ENCODE measurements around the gene NUDT7.

NUDT7 gene

DNA sequence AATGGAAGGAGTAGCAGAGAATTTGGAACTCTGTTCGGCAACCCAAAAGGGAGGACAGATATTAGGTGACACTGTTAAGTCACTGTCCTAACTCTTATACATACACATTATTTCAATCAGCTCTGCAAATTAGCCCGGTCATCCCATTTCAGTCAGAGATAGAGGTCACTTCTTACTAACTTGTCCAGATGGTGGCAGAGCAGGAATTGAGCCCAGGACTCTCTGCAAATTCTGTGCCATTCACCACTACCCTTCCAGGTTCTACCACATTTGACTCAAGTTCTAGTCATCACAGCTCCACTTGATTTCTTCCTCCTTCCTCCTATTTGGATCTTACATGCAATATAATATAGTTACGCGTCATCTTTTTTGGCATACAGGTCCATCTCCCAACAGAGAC lies 35.9 kb upstream of the NUDT7 start:
- Histone ChIP-seq H3K36me3 (ENCODE audit: control insufficient read depth, insufficient read depth, low read length) (no peaks in the 10 kb centered on the region), H3K27ac (ENCODE audit: low read depth, low read length, severe bottlenecking) (no peak overlapping the region), H3K4me3 (ENCODE audit: extremely low read depth, insufficient read depth, low read length, poor library complexity, severe bottlenecking) (no peak overlapping the region), H3K4me1 (ENCODE audit: control insufficient read depth, insufficient read depth, low read length, poor library complexity, severe bottlenecking) (no peaks in the 10 kb centered on the region), H3K9me3 (ENCODE audit: control insufficient read depth, low read length) (no peaks in the 10 kb centered on the region)
- 82% methylated on average over 1 of the region's 4 CpGs; no CpG with 5 or more reads in 1 of the 2 experiments for WGBS, 2 experiments (ENCODE audit: insufficient coverage in 2 of 2)

DNA sequence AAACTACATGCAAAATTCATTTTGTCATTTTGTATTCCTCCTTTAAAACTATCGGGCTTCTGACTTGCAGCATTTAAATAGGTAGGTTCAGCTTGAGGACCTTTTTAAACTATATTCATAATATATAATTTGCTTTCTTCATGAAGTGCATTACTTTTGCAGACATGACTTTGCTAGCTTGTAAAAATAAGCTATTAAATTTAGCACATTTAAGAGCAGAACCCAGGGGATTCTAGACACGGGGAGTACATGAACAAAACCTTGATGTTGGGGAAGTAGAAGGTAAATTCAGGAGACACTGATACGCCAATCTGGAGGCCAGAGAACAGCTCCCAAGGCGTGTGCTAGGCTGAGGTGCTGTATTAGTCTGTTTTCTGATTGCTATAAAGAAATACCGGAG lies 32.3 kb upstream of the NUDT7 start:
- Histone ChIP-seq H3K36me3 (ENCODE audit: control insufficient read depth, insufficient read depth, low read length) (no peaks in the 10 kb centered on the region), H3K9me3 (ENCODE audit: control insufficient read depth, low read length) (no peaks in the 10 kb centered on the region), H3K27ac (ENCODE audit: low read depth, low read length, severe bottlenecking) (no peak overlapping the region), H3K4me1 (ENCODE audit: control insufficient read depth, insufficient read depth, low read length, poor library complexity, severe bottlenecking) (no peaks in the 10 kb centered on the region), H3K4me3 (ENCODE audit: extremely low read depth, insufficient read depth, low read length, poor library complexity, severe bottlenecking) (no peak overlapping the region)
- 86 to 96% methylated on average over 4 of the region's 5 CpGs for WGBS, 2 experiments (ENCODE audit: insufficient coverage in 2 of 2)

DNA sequence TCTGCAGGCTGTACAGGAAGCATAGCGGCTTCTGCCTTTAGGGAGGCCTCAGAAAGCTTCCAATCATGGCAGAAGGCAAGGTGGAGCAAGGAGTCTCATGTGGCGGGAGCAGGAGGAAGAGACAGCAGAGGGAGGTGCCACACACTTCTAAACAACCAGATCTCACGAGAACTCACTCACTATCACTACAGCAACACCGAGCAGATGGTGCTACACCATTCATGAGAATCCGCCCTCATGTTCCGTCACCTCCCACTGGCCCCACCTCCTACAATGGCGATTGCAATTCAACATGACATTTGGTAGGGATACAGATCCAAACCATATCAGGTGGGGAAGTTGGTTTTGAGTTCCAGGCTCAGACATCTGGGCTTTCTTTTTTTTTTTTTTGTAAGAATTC lies 31.9 kb upstream of the NUDT7 start:
- Histone ChIP-seq H3K36me3 (ENCODE audit: control insufficient read depth, insufficient read depth, low read length) (no peaks in the 10 kb centered on the region), H3K9me3 (ENCODE audit: control insufficient read depth, low read length) (no peaks in the 10 kb centered on the region), H3K4me1 (ENCODE audit: control insufficient read depth, insufficient read depth, low read length, poor library complexity, severe bottlenecking) (no peaks in the 10 kb centered on the region), H3K4me3 (ENCODE audit: extremely low read depth, insufficient read depth, low read length, poor library complexity, severe bottlenecking) (no peak overlapping the region), H3K27ac (ENCODE audit: low read depth, low read length, severe bottlenecking) (no peak overlapping the region)
- 61 to 93% methylated on average over 3 of the region's 7 CpGs for whole genome bisulfite sequencing, 2 experiments (ENCODE audit: insufficient coverage in 2 of 2)

DNA sequence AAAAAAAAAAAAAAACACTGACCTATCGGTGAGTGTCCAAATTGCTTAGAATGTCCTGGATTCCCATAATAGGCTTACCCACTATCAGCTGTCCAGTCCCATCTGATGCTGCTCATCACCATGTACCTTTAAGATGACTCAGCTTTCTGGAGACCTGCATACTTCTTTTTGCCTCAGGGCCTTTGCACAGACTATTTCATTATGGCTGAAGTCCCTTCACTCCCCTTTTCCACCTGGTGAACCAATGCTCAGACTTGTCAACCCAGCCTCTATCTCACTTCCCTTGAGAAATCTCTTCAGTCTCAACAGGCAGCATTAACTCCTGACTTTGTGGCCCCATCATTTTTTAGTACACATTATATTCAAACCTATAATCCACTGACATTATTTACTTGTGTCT lies 29.7 kb upstream of the NUDT7 start:
- 86 to 100% methylated on average over 1 of the region's 1 CpG for WGBS, 2 experiments (ENCODE audit: insufficient coverage in 2 of 2)

DNA sequence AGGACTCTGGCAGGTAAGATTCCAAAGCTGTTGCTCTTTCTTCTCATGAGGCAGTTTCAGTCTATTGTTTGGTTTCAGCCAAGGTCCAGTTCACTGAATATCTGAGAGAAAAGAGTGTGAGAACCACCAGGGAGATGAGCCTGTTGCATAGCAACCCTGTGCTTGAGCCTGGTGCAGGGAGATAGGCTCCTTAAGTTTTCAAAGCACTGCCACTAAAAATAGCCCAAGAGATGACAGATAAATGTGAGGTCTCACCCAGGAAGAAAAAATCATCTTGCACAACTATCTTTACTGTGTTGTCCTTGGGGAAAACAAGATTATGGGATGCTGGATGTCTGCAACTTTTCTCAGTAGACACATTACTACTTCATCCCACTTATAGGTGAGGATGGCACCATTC lies 26.2 kb upstream of the NUDT7 start:
- no peaks in the 10 kb centered on the region for H3K9me3 ChIP-seq (ENCODE audit: control insufficient read depth, low read length)
- H3K4me3 ChIP-seq (ENCODE audit: extremely low read depth, insufficient read depth, low read length, poor library complexity, severe bottlenecking): no peak overlapping the region
- no peaks in the 10 kb centered on the region for H3K4me1 ChIP-seq (ENCODE audit: control insufficient read depth, insufficient read depth, low read length, poor library complexity, severe bottlenecking)
- no peaks in the 10 kb centered on the region for H3K36me3 ChIP-seq (ENCODE audit: control insufficient read depth, insufficient read depth, low read length)
- H3K27ac ChIP-seq (ENCODE audit: low read depth, low read length, severe bottlenecking): no peak overlapping the region

More for the DNA sequence above, 29.7 kb upstream of the NUDT7 start:
- no peak overlapping the region for H3K27ac ChIP-seq (ENCODE audit: low read depth, low read length, severe bottlenecking)
- no peaks in the 10 kb centered on the region for H3K9me3 ChIP-seq (ENCODE audit: control insufficient read depth, low read length)
- no peaks in the 10 kb centered on the region for H3K4me1 ChIP-seq (ENCODE audit: control insufficient read depth, insufficient read depth, low read length, poor library complexity, severe bottlenecking)
- no peak overlapping the region for H3K4me3 ChIP-seq (ENCODE audit: extremely low read depth, insufficient read depth, low read length, poor library complexity, severe bottlenecking)
- H3K36me3 ChIP-seq (ENCODE audit: control insufficient read depth, insufficient read depth, low read length): no peaks in the 10 kb centered on the region

DNA sequence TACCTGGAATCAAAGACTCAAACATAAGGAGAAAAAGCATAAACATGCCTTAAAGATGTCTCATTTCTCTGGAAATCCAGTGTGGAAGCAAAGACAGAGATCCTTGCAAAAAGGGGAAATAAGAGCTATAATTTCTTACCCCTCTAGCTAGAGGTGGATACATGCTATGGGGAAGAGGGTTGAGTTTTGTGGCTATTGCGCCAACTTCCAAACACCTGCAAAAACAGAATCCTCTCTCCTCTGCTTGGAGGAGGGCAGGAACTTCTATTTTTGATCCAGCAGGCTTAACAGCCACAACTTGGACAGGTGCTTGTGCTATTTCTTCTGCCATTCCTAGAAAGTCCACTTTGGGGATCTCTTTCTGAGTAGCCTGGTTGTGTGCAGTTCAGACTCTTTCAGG lies 21.5 kb upstream of the NUDT7 start:
- no peak overlapping the region for H3K4me3 ChIP-seq (ENCODE audit: extremely low read depth, insufficient read depth, low read length, poor library complexity, severe bottlenecking)
- H3K27ac ChIP-seq (ENCODE audit: low read depth, low read length, severe bottlenecking): no peak overlapping the region
- no peaks in the 10 kb centered on the region for H3K36me3 ChIP-seq (ENCODE audit: control insufficient read depth, insufficient read depth, low read length)
- H3K4me1 ChIP-seq (ENCODE audit: control insufficient read depth, insufficient read depth, low read length, poor library complexity, severe bottlenecking): no peaks in the 10 kb centered on the region
- WGBS, 2 experiments (ENCODE audit: insufficient coverage in 2 of 2): no CpG with 5 or more reads among the region's 1 CpG
- peaks cover 8% of the 10 kb centered on the region for H3K9me3 ChIP-seq (ENCODE audit: control insufficient read depth, low read length)

DNA sequence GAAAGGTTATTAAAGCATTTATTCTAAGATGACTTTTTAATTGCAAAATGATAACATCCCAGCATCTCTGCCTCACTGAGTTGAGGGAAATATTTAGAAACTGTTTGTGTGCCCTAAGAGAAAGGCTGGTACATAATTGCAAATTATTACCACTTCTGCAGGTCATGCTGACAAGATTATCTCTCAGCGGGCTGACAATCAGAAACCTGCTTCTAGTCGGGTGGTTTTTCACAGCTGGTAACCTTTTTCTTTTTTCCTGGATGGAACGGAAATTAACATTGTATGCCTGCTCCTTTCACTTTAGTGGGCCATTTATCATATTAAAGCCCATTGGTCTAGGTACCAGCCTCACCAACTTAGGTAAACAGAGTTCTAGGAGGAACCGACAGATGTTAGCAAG lies 17.0 kb upstream of the NUDT7 start:
- no peaks in the 10 kb centered on the region for H3K36me3 ChIP-seq (ENCODE audit: control insufficient read depth, insufficient read depth, low read length)
- no peak overlapping the region for H3K27ac ChIP-seq (ENCODE audit: low read depth, low read length, severe bottlenecking)
- H3K4me3 ChIP-seq (ENCODE audit: extremely low read depth, insufficient read depth, low read length, poor library complexity, severe bottlenecking): no peak overlapping the region
- no peaks in the 10 kb centered on the region for H3K4me1 ChIP-seq (ENCODE audit: control insufficient read depth, insufficient read depth, low read length, poor library complexity, severe bottlenecking)
- H3K9me3 ChIP-seq (ENCODE audit: control insufficient read depth, low read length): peaks cover 8% of the 10 kb centered on the region
- 97 to 100% methylated on average over 1 to 3 of the region's 4 CpGs for WGBS, 2 experiments (ENCODE audit: insufficient coverage in 2 of 2)

DNA sequence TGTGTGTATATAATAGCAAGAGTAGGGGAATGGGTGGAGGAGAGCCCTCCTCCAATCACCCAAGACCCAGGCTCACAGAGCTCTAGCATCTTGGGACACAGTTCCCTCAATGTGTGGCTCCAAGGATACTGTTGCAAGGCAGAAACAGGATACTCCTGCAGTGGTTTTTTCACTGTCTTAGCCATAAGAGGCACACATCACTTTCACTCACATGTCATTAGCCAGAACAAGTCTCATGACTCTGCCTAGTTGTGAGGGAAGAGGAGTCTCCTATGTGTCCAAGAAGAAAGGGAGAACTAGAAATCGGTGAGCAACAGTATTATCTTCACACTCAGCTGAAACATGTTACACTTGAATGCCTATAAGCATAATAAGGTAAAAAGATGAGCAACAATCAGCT lies 11.1 kb upstream of the NUDT7 start:
- H3K36me3 ChIP-seq (ENCODE audit: control insufficient read depth, insufficient read depth, low read length): no peaks in the 10 kb centered on the region
- no peaks in the 10 kb centered on the region for H3K9me3 ChIP-seq (ENCODE audit: control insufficient read depth, low read length)
- H3K27ac ChIP-seq (ENCODE audit: low read depth, low read length, severe bottlenecking): no peak overlapping the region
- WGBS, 2 experiments (ENCODE audit: insufficient coverage in 2 of 2): no CpG with 5 or more reads among the region's 1 CpG
- no peak overlapping the region for H3K4me3 ChIP-seq (ENCODE audit: extremely low read depth, insufficient read depth, low read length, poor library complexity, severe bottlenecking)
- H3K4me1 ChIP-seq (ENCODE audit: control insufficient read depth, insufficient read depth, low read length, poor library complexity, severe bottlenecking): no peaks in the 10 kb centered on the region

DNA sequence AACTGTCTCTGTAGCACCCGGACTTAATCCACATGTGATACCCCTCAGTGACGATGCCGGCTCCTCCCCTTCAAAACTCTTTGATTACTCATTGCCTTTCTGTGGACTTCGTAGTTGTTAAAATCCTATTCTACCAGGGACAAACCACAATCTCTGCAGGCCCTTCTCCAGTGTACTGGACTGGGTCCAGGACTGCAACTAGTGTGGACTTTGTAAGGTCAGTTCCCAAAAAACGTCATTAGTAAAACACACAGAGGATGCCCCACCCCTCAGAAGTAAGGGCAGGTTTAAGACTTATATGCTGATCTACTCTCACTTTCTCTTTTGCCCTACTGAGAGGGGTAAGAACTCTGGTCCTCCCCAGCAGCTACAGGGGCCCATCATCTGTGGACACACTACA lies 10.5 kb upstream of the NUDT7 start:
- Histone ChIP-seq H3K9me3 (ENCODE audit: control insufficient read depth, low read length) (no peaks in the 10 kb centered on the region), H3K4me1 (ENCODE audit: control insufficient read depth, insufficient read depth, low read length, poor library complexity, severe bottlenecking) (no peaks in the 10 kb centered on the region), H3K4me3 (ENCODE audit: extremely low read depth, insufficient read depth, low read length, poor library complexity, severe bottlenecking) (no peak overlapping the region), H3K27ac (ENCODE audit: low read depth, low read length, severe bottlenecking) (no peak overlapping the region), H3K36me3 (ENCODE audit: control insufficient read depth, insufficient read depth, low read length) (no peaks in the 10 kb centered on the region)
- WGBS, 2 experiments (ENCODE audit: insufficient coverage in 2 of 2): 83 to 84% methylated on average over 4 of the region's 5 CpGs

DNA sequence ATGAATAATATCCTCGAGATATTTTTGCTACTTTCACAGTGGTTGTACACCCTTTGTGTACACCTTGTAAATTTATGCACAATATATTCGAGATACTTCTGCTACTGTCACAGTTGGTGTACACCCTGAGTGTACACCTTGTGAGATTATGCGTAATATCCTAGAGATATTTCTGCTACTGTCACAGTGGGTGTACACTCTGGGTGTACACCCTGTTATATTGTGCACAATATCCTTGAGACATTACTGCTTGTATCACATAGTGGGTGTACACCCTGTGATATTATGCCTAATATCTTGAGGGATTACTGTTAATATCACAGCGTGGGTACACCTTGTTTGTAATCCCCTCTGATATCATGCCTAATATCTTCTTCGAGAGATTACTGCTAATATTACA lies 7.2 kb upstream of the NUDT7 start:
- 97 to 100% methylated on average over 1 to 3 of the region's 5 CpGs for WGBS, 2 experiments (ENCODE audit: insufficient coverage in 2 of 2)
- no peak overlapping the region for H3K4me3 ChIP-seq (ENCODE audit: extremely low read depth, insufficient read depth, low read length, poor library complexity, severe bottlenecking)
- H3K27ac ChIP-seq (ENCODE audit: low read depth, low read length, severe bottlenecking): no peak overlapping the region

DNA sequence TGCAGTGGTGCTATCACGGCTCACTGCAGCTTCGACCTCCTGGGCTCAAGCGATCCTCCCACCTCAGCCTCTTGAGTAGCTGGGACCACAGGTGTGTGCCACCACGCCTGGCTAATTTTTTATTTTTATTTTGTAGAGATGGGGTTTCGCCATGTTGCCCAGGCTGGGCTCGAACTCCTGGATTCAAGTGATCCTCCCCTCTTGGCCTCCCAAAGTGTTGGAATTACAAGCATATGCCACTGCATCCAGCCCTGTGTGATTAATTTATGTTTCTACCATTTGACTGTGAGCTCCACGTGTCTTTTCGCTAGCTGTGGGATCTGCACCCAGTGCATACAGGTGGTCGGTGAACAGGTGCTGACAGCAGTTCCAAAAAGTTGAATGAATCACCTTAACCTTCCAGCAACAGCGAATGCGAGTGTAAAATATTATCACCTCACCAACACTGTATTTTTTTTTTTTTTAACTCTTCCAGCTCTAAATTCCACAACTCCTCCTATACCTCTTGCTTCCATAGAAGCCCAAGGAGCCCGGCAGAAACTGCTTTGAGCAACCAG lies 484 bp upstream of the NUDT7 start:
- peaks cover 3% of the 10 kb centered on the region for H3K4me1 ChIP-seq (ENCODE audit: control insufficient read depth, insufficient read depth, low read length, poor library complexity, severe bottlenecking)
- H3K27ac ChIP-seq (ENCODE audit: low read depth, low read length, severe bottlenecking): no peak overlapping the region
- H3K9me3 ChIP-seq (ENCODE audit: control insufficient read depth, low read length): no peaks in the 10 kb centered on the region
- H3K4me3 ChIP-seq (ENCODE audit: extremely low read depth, insufficient read depth, low read length, poor library complexity, severe bottlenecking): no peak overlapping the region
- no peaks in the 10 kb centered on the region for H3K36me3 ChIP-seq (ENCODE audit: control insufficient read depth, insufficient read depth, low read length)
- 62 to 67% methylated on average over 8 to 10 of the region's 12 CpGs for WGBS, 2 experiments (ENCODE audit: insufficient coverage in 2 of 2)

More for the DNA sequence above, 7.2 kb upstream of the NUDT7 start:
- Histone ChIP-seq H3K9me3 (ENCODE audit: control insufficient read depth, low read length) (no peaks in the 10 kb centered on the region), H3K4me1 (ENCODE audit: control insufficient read depth, insufficient read depth, low read length, poor library complexity, severe bottlenecking) (no peaks in the 10 kb centered on the region), H3K36me3 (ENCODE audit: control insufficient read depth, insufficient read depth, low read length) (no peaks in the 10 kb centered on the region)

Data from mesodermal cell (in vitro differentiated cells).